HG03432 (cell line): ENCODE measurements around the gene KIF26A.
"Not testable (repeated sequence)": the region's sequence is repeated elsewhere in the genome, so short reads cannot be mapped to it uniquely, and the experiment has no call there.

Experiments used
- ATAC-seq: cut with Tn5 transposase; IDR thresholded peaks from one replicate; pipeline ENCODE4 v1.9.1; 2021; ENCODE audit warnings: mild to moderate bottlenecking, moderate library complexity; ENCODE audit not compliant: unreplicated experiment

KIF26A gene

GRCh38 chr14:104219731-104220214, 81.4 kb downstream of the KIF26A start:
- ATAC-seq, result no peak

- ATAC-seq, result no peak
Observed at GRCh38 chr14:104220215-104221070, 82.1 kb downstream of the KIF26A start.

GRCh38 chr14:104221071-104221625, 82.8 kb downstream of the KIF26A start:
- ATAC-seq, result no peak

GRCh38 chr14:104221636-104222369, 83.4 kb downstream of the KIF26A start:
- no peak for ATAC-seq

- ATAC-seq, result no peak
Observed at GRCh38 chr14:104222396-104223036, 84.1 kb downstream of the KIF26A start.

GRCh38 chr14:104223101-104224041, 85.0 kb downstream of the KIF26A start:
- ATAC-seq, result no peak

- ATAC-seq, result no peak
Observed at GRCh38 chr14:104224131-104224505, 85.7 kb downstream of the KIF26A start.

- no peak for ATAC-seq
Observed at GRCh38 chr14:104224506-104225277, 86.3 kb downstream of the KIF26A start.

- not testable (repeated sequence) for ATAC-seq
Observed at GRCh38 chr14:104225278-104226190, 87.1 kb downstream of the KIF26A start.

- no peak for ATAC-seq
Observed at GRCh38 chr14:104226421-104227383, 88.3 kb downstream of the KIF26A start.

GRCh38 chr14:104227806-104228205, 89.4 kb downstream of the KIF26A start:
- no peak for ATAC-seq

GRCh38 chr14:104228221-104228620, 89.8 kb downstream of the KIF26A start:
- no peak for ATAC-seq

- ATAC-seq, result no peak
Observed at GRCh38 chr14:104228716-104229533, 90.5 kb downstream of the KIF26A start.

- ATAC-seq, result no peak
Observed at GRCh38 chr14:104229534-104230055, 91.2 kb downstream of the KIF26A start.

GRCh38 chr14:104230119-104230815, 91.9 kb downstream of the KIF26A start:
- no peak for ATAC-seq
